ENCODE data around the gene ME3.

DNA sequence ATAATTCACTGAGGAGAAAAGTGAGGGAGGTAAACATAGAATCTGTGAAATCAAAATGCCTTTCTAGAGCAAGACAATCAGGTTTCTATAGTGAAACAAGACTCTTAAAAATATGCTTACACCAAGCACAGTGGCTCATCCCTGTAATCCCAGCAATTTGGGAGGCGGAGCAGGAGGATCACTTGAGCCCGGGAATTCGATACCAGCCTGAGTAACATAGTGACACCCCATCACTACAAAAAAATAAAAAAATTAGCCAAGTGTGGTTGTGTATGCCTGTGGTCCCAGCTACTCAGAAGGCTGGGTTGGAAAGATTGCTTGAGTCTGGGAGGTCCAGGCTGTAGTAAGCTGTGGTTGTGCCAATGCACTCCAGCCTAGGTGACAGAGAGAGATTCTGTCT is 43.2 kb upstream of the ME3 start:
- TF ChIP-seq CTCF (IDR thresholded peaks at IDR 0.05), result no peak
- TF ChIP-seq POLR2AphosphoS5 (IDR thresholded peaks at IDR 0.05; ENCODE audit: low read depth, low read length), result no peak
- no peak for TF ChIP-seq REST (IDR thresholded peaks at IDR 0.05; ENCODE audit: insufficient read depth in 1 of 2, low read depth in 2 of 2, low read length in 1 of 2)
- no peak for TF ChIP-seq SIN3A (IDR thresholded peaks at IDR 0.05; ENCODE audit: borderline replicate concordance, insufficient read depth, low read depth, low read length)
- no peak for TF ChIP-seq TCF7L2 (IDR thresholded peaks at IDR 0.05; ENCODE audit: low read depth, low read length)
